Measurements from ENCODE around the gene DHRS3. TPM values are rescaled to one million over a fixed set of nuclear protein-coding genes. Genes with fewer than 3 reads are reported as not detected.

The DHRS3 gene
- total and polyA plus RNA-seq, 2 donors (not counting 3 experiments of a cell fraction or from before 2014, with no cell fraction given): 54.3 to 75.2 TPM

GRCh38 chr1:12537294-12537693 lies 80.7 kb downstream of the DHRS3 start:
- dilution Hi-C loops (cut with MboI; ENCODE audit: extremely low pct_ligation_motif_present, low sequenced_read_pairs): no loop called here
- Histone ChIP-seq H3K4me3 (replicated peaks in 1 of 3; ENCODE audit: insufficient read depth in 1 of 3, low read depth in 1 of 3, low read length in 3 of 3) (no peak overlapping the region), H3K27ac (ENCODE audit: insufficient read depth, low read depth, low read length) (no peak overlapping the region), H3K4me2 (ENCODE audit: insufficient read depth, low read length) (no peak overlapping the region), H3K27me3 (ENCODE audit: control insufficient read depth in 2 of 2, insufficient read depth in 2 of 2, low read length in 2 of 2) (no peaks in the 10 kb centered on the region), H3K9ac (replicated peaks; ENCODE audit: extremely low read depth, insufficient read depth, low read length) (no peak overlapping the region), H4K20me1 (replicated peaks; ENCODE audit: control insufficient read depth, extremely low read depth, insufficient read depth, low read length) (no peaks in the 10 kb centered on the region), H3K9me1 (replicated peaks; ENCODE audit: control insufficient read depth, extremely low read depth, insufficient read depth, low read length) (no peaks in the 10 kb centered on the region), H3K36me3 (ENCODE audit: control insufficient read depth in 2 of 2, extremely low read depth in 1 of 2, insufficient read depth in 2 of 2, low read length in 2 of 2) (no peaks in the 10 kb centered on the region), H3K4me1 (ENCODE audit: control insufficient read depth, extremely low read depth, insufficient read depth, low read length) (peaks cover 11% of the 10 kb centered on the region), H2AFZ (ENCODE audit: low read depth, low read length) (no peak overlapping the region), H3K79me2 (ENCODE audit: control insufficient read depth, insufficient read depth, low read length) (no peaks in the 10 kb centered on the region), H3K9me3 (replicated peaks; ENCODE audit: control insufficient read depth, insufficient read depth, low read length) (no peaks in the 10 kb centered on the region)
- FAIRE-seq (no peak), DNase-seq (ENCODE audit: low read depth, low spot score) (no peak)
- BruUV-seq (replicated peaks): no TSS peak
- ChIA-PET POLR2A (no interaction called here), CTCF (no interaction called here)
- intact Hi-C loops (cut with micrococcal nuclease): no loop called here
- no peak for TF ChIP-seq EZH2 (IDR thresholded peaks at IDR 0.05; ENCODE audit: borderline replicate concordance, low read depth, low read length, severe bottlenecking)
- no peak for TF ChIP-seq MYC (IDR thresholded peaks at IDR 0.05; ENCODE audit: low read depth, low read length)
- no peak for TF ChIP-seq FOS (IDR thresholded peaks at IDR 0.05; ENCODE audit: borderline replicate concordance, insufficient read depth, low read length)
- TF ChIP-seq JUN (IDR thresholded peaks at IDR 0.05; ENCODE audit: borderline replicate concordance, insufficient read depth, insufficient read length, low read depth): no peak
- TF ChIP-seq POLR2AphosphoS5 (IDR thresholded peaks at IDR 0.05; ENCODE audit: insufficient read depth, low read depth, low read length): no peak
- TF ChIP-seq CTCF (IDR thresholded peaks at IDR 0.05; ENCODE audit: extremely low read depth in 1 of 2, insufficient read depth in 1 of 2, low read depth in 1 of 2, low read length in 2 of 2): no peak
- no peak for TF ChIP-seq POLR2A (IDR thresholded peaks at IDR 0.05; ENCODE audit: low read depth, low read length)
- TF ChIP-seq, protein P1, sequence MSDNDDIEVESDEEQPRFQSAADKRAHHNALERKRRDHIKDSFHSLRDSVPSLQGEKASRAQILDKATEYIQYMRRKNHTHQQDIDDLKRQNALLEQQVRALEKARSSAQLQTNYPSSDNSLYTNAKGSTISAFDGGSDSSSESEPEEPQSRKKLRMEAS (IDR thresholded peaks at IDR 0.05; ENCODE audit: insufficient read depth, insufficient read length): no peak
- TF ChIP-seq GATA2 (IDR thresholded peaks at IDR 0.05; ENCODE audit: insufficient read depth, insufficient read length, low read depth, low read length): no peak
